Measurements from ENCODE around the gene ANKS1B. TPM values are rescaled to one million over a fixed set of nuclear protein-coding genes. Genes with fewer than 3 reads are reported as not detected.
"Not testable (repeated sequence)": the region's sequence is repeated elsewhere in the genome, so short reads cannot be mapped to it uniquely, and the experiment has no call there.

Gene ANKS1B
- polyA plus RNA-seq, 6 donors from 2014 or later: not detected

DNA sequence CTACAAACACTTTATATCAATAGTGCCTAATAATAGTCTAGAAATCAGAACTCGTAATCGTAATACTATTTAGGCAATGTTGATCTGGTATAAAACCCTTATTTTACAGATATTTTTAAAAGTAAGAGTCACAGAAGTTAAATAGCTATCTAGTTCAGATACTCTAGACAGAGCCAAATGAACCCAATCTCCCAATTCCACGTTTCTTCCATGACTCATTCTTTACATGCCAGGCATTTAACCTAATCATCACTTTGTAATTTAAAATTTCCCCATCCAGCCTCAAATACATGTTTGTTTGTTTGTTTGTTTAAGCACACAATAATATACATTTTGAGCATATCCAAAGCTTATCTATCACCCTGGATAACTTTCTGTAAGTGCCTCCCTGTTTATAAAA is 373.6 kb downstream of the ANKS1B start:
- ATAC-seq (ENCODE audit: low read depth in 2 of 2): no peak
- peaks cover 0 to 4% (median 0%) of the 10 kb centered on the region in 7 donors for H3K9me3 Mint-ChIP-seq
- H3K27me3 Mint-ChIP-seq: peaks cover 0 to 3% (median 0%) of the 10 kb centered on the region in 3 donors
- H3K4me1 Mint-ChIP-seq: no peaks in the 10 kb centered on the region
- no peak overlapping the region for H3K4me3 Mint-ChIP-seq
- no peaks in the 10 kb centered on the region for H3K36me3 Mint-ChIP-seq
- H3K27ac Mint-ChIP-seq: no peak overlapping the region
- DNase-seq: no peak

GRCh38 chr12:99609455-99610181 is 375.1 kb downstream of the ANKS1B start:
- H3K4me1 Mint-ChIP-seq: no peaks in the 10 kb centered on the region
- H3K36me3 Mint-ChIP-seq: no peaks in the 10 kb centered on the region
- H3K4me3 Mint-ChIP-seq: no peak overlapping the region
- DNase-seq: no peak
- H3K27me3 Mint-ChIP-seq: peaks cover 0 to 3% (median 0%) of the 10 kb centered on the region in 3 donors
- H3K9me3 Mint-ChIP-seq: peaks cover 0 to 4% (median 0%) of the 10 kb centered on the region in 7 donors
- no peak for ATAC-seq (ENCODE audit: low read depth in 2 of 2)
- no peak overlapping the region for H3K27ac Mint-ChIP-seq

DNA sequence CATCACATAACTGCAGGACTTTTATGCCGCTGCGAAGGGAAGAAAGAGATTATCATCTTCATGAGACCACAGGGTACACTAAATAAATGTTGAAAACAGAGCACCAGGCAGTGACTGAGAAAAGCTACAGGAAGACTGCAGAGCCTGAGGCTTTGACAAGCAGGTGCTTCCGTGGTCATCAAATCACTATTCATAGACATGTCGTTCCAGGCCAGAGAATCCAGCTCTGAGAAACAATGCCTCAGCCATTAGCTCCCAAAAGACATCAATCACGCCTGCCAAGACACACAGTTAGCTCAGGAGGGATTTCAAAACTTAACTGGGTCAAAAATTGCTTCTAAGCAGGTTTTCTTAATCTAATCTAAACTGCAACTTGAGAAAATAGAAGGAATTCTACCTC is 384.3 kb downstream of the ANKS1B start:
- H3K4me3 Mint-ChIP-seq: no peak overlapping the region
- H3K36me3 Mint-ChIP-seq: no peaks in the 10 kb centered on the region
- no peaks in the 10 kb centered on the region for H3K4me1 Mint-ChIP-seq
- ATAC-seq (ENCODE audit: low read depth in 2 of 2): no peak
- H3K27me3 Mint-ChIP-seq: no peaks in the 10 kb centered on the region
- H3K9me3 Mint-ChIP-seq: peaks cover 0 to 1% (median 0%) of the 10 kb centered on the region in 7 donors
- H3K27ac Mint-ChIP-seq: no peak overlapping the region
- no peak for DNase-seq

DNA sequence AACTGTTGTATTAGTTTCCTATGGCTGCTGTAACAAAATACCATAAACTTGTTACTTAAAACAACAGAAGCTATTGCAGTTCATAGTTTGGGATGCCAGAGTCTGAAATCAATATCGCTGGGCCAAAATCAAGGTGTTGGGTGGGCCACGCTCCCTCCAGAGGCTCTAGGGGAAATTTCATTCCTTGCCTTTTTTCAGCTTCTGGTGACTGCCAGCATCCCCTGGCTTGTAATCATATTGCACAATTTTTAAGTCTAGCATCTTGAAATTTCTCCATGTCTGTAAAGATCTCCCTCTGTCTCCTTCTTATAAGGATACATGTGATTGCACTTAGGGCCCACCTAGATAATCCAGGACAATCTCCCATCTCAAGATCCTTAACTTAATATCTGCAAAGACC is 386.0 kb downstream of the ANKS1B start:
- H3K36me3 Mint-ChIP-seq: no peaks in the 10 kb centered on the region
- DNase-seq: no peak

DNA sequence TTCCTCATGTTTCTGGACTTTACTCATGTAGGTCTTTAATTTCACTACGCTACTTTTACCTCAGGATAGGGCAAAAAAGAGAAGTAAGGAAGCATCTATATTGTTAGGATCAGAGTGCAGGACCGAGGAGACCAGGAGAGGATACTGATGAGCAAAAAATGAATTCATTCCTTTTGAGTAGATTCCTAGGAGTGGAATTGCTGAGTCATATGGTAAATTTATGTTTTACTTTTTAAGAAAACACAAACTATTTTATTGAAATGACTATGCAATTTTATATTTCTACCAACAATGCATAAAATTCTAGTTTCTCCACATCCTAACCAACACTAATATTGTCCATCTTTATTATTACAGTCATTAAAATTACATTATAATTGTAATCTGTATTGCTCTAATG is 388.0 kb downstream of the ANKS1B start:
- DNase-seq: no peak
- peaks cover 0 to 1% (median 0%) of the 10 kb centered on the region in 7 donors for H3K9me3 Mint-ChIP-seq
- no peaks in the 10 kb centered on the region for H3K4me1 Mint-ChIP-seq
- H3K27ac Mint-ChIP-seq: no peak overlapping the region
- no peaks in the 10 kb centered on the region for H3K27me3 Mint-ChIP-seq
- no peak for ATAC-seq (ENCODE audit: low read depth in 2 of 2)
- no peaks in the 10 kb centered on the region for H3K36me3 Mint-ChIP-seq
- H3K4me3 Mint-ChIP-seq: no peak overlapping the region

More for the DNA sequence above, 386.0 kb downstream of the ANKS1B start:
- Mint-ChIP-seq H3K4me3 (no peak overlapping the region), H3K27ac (no peak overlapping the region), H3K27me3 (no peaks in the 10 kb centered on the region), H3K4me1 (no peaks in the 10 kb centered on the region), H3K9me3 (peaks cover 0 to 1% (median 0%) of the 10 kb centered on the region in 7 donors)
- ATAC-seq (ENCODE audit: low read depth in 2 of 2): no peak

GRCh38 chr12:99577125-99577524 is 407.6 kb downstream of the ANKS1B start:
- not testable (repeated sequence) for H3K27me3 Mint-ChIP-seq; DNase-seq; H3K4me1 Mint-ChIP-seq; H3K9me3 Mint-ChIP-seq; H3K4me3 Mint-ChIP-seq; H3K27ac Mint-ChIP-seq; H3K36me3 Mint-ChIP-seq; ATAC-seq (ENCODE audit: low read depth in 2 of 2)

DNA sequence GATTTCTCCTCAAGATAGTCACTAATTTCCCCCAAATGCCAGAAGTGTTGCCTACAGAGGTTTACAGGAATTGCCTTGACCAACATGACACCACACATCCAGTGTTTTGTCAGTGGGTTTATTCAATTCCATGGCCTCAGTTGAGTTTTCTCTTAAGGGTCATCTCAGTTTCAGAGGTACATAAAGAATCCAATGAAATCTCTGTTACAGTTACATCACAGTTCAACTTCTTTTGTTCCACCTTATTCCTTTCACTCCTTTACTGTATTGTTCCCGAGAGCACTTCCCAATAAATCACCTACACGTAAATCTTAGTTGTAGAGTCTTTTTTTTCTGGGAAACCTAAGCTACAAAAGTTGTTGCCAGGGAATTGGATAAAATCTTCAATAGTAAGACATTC is 410.8 kb downstream of the ANKS1B start:
- Mint-ChIP-seq H3K27me3 (no peaks in the 10 kb centered on the region), H3K36me3 (no peaks in the 10 kb centered on the region), H3K9me3 (peaks cover 0 to 2% (median 0%) of the 10 kb centered on the region in 7 donors), H3K4me1 (no peaks in the 10 kb centered on the region), H3K27ac (no peak overlapping the region), H3K4me3 (no peak overlapping the region)
- DNase-seq: no peak
- ATAC-seq (ENCODE audit: low read depth in 2 of 2): no peak

GRCh38 chr12:99567072-99567471 is 417.7 kb downstream of the ANKS1B start:
- H3K36me3 Mint-ChIP-seq: no peaks in the 10 kb centered on the region
- ATAC-seq (ENCODE audit: low read depth in 2 of 2) (no peak), DNase-seq (no peak)
- no peak overlapping the region for H3K27ac Mint-ChIP-seq
- H3K27me3 Mint-ChIP-seq: no peaks in the 10 kb centered on the region
- no peaks in the 10 kb centered on the region for H3K4me1 Mint-ChIP-seq
- peaks cover 0 to 12% (median 0%) of the 10 kb centered on the region in 7 donors for H3K9me3 Mint-ChIP-seq
- no peak overlapping the region for H3K4me3 Mint-ChIP-seq

- H3K4me3 Mint-ChIP-seq: no peak overlapping the region
- no peaks in the 10 kb centered on the region for H3K36me3 Mint-ChIP-seq
- no peak overlapping the region for H3K27ac Mint-ChIP-seq
- no peaks in the 10 kb centered on the region for H3K27me3 Mint-ChIP-seq
- DNase-seq (no peak), ATAC-seq (ENCODE audit: low read depth in 2 of 2) (no peak)
- H3K4me1 Mint-ChIP-seq: no peaks in the 10 kb centered on the region
- H3K9me3 Mint-ChIP-seq: peaks cover 0 to 22% (median 5%) of the 10 kb centered on the region in 7 donors
Observed at GRCh38 chr12:99558109-99558508, 426.6 kb downstream of the ANKS1B start.

GRCh38 chr12:99553461-99553860 is 431.3 kb downstream of the ANKS1B start:
- DNase-seq (no peak), ATAC-seq (ENCODE audit: low read depth in 2 of 2) (no peak)
- no peaks in the 10 kb centered on the region for H3K36me3 Mint-ChIP-seq
- no peak overlapping the region for H3K4me3 Mint-ChIP-seq
- peaks cover 0 to 26% (median 5%) of the 10 kb centered on the region in 7 donors for H3K9me3 Mint-ChIP-seq
- no peak overlapping the region for H3K27ac Mint-ChIP-seq
- no peaks in the 10 kb centered on the region for H3K4me1 Mint-ChIP-seq
- no peaks in the 10 kb centered on the region for H3K27me3 Mint-ChIP-seq

GRCh38 chr12:99552022-99552421 is 432.7 kb downstream of the ANKS1B start:
- Mint-ChIP-seq H3K27ac (no peak overlapping the region), H3K4me3 (no peak overlapping the region), H3K27me3 (no peaks in the 10 kb centered on the region), H3K9me3 (peaks cover 0 to 15% (median 5%) of the 10 kb centered on the region in 7 donors), H3K36me3 (no peaks in the 10 kb centered on the region), H3K4me1 (no peaks in the 10 kb centered on the region)
- DNase-seq (no peak), ATAC-seq (ENCODE audit: low read depth in 2 of 2) (no peak)

DNA sequence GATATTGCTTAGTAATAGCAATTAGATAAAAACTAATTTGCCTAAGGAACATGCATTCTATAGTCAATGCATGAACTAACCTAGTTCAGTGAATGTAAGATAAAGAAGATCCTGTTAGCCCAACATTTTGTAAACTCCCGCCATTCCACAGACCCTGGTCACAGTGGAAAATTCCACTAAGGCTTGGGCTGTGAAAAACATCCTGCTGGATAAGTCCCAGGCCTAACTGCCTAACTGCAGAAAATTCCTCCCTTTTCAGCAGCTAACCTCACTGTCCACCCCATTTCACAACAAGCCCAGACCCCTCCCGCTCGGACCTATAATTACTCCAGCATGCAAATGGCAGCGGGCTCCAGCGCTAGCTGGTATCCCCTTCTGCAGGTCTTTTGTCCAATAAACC is 435.1 kb downstream of the ANKS1B start:
- Mint-ChIP-seq H3K27ac (no peak overlapping the region), H3K36me3 (no peaks in the 10 kb centered on the region)
- no peak for ATAC-seq (ENCODE audit: low read depth in 2 of 2)

DNA sequence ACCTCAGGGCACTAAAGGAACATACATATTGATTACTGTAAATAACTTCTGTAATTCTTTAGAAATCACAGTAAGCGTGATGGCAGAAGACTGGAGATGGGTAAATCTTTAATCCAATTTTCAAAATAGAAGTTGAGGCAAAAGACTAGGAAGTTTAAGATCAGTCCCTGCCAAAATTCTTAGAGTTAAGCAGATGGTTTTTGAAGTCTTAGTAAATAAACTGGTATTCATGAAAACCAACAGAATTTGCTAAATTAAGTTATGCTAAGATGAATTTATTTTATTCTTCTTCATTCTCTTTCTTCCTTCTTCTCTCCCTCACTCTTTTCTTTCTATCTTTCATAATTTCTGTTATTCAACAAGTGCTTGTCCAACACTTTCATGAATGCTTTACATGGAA is 435.5 kb downstream of the ANKS1B start:
- DNase-seq (no peak), ATAC-seq (ENCODE audit: low read depth in 2 of 2) (no peak)
- H3K27me3 Mint-ChIP-seq: no peaks in the 10 kb centered on the region
- H3K27ac Mint-ChIP-seq: no peak overlapping the region
- no peaks in the 10 kb centered on the region for H3K36me3 Mint-ChIP-seq
- H3K9me3 Mint-ChIP-seq: peaks cover 0 to 14% (median 0%) of the 10 kb centered on the region in 7 donors
- no peaks in the 10 kb centered on the region for H3K4me1 Mint-ChIP-seq
- H3K4me3 Mint-ChIP-seq: no peak overlapping the region

More for the DNA sequence above, 435.1 kb downstream of the ANKS1B start:
- no peaks in the 10 kb centered on the region for H3K4me1 Mint-ChIP-seq
- no peak for DNase-seq
- H3K27me3 Mint-ChIP-seq: no peaks in the 10 kb centered on the region
- peaks cover 0 to 15% (median 0%) of the 10 kb centered on the region in 7 donors for H3K9me3 Mint-ChIP-seq
- no peak overlapping the region for H3K4me3 Mint-ChIP-seq

DNA sequence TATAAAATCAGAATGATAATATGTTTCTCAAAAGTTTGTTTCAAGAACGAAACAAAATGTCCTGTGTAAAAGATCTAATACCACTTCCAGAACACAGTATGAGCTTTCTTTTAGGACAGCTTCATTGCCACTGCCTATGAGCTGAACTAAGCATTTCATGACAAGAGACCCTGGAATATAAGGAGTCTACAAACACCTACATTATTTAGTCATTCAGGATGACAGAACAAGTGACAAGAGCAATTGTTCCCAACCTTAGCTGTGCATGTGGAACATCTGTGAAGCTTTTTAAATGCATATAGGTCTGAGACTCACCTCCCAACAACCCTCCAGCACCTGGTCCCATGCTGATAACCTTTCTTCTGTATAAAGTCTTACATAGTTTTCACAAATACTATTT is 440.3 kb downstream of the ANKS1B start:
- ATAC-seq (ENCODE audit: low read depth in 2 of 2): no peak
- no peak overlapping the region for H3K4me3 Mint-ChIP-seq

More for the DNA sequence above, 440.3 kb downstream of the ANKS1B start:
- H3K4me1 Mint-ChIP-seq: no peaks in the 10 kb centered on the region
- H3K27me3 Mint-ChIP-seq: no peaks in the 10 kb centered on the region
- DNase-seq: no peak
- H3K27ac Mint-ChIP-seq: no peak overlapping the region
- H3K9me3 Mint-ChIP-seq: peaks cover 0 to 22% (median 4%) of the 10 kb centered on the region in 7 donors
- no peaks in the 10 kb centered on the region for H3K36me3 Mint-ChIP-seq

Data from naive B cell (primary cell).